Measurements from ENCODE around the gene AKAP6.

The AKAP6 gene

DNA sequence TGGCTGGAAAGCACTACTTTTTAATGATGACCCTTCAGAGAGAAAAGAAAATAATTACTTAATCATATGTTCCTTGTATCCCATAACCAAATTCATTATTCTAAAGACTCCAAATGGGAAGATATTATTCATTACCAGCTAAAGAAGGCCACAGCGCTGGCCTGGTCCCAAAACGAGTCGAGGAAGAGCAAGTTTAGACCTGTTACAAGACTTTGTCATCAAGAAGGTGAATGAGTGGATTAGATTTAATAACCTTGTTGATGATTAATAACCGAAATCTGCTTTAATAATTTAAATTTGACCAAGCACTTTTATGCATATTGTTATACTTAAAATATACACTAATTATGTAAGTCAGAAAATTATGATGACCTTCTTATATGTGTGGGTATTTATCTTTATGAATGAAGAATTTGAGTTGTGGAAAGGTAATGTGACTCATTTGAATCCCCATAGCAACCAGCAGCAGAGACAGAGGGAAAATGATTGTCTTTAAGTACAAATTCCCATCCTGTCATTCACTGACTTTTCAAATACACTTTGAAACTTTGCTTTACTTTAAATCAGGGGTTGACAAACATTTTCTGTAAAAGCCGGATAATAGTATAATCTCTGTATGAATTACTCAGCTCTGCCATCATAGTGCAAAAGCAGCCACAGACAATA, 409.2 kb downstream of the AKAP6 start:
- DNase-seq (ENCODE audit: low read depth) = no peak
- in situ Hi-C loops (cut with HindIII; ENCODE audit: low sequenced_read_pairs) = no loop called here

DNA sequence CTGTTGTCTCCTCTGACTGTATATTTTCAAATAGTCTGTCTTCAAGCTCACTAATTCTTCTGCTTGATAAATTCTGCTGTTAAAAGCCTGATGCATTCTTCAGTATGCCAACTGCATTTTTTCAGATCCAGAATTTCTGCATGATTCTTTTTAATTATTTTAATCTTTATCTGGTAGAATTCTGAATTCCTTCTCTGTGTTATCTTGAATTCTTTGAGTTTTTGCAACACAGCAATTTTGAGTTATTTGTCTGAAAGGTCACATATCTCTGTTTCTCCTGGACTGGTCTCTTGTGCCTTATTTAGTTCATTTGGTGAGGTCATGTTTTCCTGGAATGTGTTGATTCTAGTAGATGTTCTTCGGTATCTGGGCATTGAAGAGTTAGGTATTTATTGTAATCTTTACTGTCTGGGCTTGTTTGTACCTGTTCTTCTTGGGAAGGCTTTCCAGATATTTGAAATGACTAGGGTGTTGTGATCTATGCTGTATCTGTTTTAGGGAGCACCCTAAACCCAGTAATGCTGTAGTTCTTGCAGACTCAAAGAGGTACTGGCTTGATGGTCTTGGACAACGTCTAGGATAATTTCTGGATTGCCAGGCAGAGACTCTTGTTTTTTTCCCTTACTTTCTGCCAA, 415.8 kb downstream of the AKAP6 start:
- TF ChIP-seq, protein P1, sequence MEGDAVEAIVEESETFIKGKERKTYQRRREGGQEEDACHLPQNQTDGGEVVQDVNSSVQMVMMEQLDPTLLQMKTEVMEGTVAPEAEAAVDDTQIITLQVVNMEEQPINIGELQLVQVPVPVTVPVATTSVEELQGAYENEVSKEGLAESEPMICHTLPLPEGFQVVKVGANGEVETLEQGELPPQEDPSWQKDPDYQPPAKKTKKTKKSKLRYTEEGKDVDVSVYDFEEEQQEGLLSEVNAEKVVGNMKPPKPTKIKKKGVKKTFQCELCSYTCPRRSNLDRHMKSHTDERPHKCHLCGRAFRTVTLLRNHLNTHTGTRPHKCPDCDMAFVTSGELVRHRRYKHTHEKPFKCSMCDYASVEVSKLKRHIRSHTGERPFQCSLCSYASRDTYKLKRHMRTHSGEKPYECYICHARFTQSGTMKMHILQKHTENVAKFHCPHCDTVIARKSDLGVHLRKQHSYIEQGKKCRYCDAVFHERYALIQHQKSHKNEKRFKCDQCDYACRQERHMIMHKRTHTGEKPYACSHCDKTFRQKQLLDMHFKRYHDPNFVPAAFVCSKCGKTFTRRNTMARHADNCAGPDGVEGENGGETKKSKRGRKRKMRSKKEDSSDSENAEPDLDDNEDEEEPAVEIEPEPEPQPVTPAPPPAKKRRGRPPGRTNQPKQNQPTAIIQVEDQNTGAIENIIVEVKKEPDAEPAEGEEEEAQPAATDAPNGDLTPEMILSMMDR (IDR thresholded peaks at IDR 0.05; ENCODE audit: low read depth, low read length, missing control alignments) = no peak
- in situ Hi-C loops (cut with HindIII; ENCODE audit: low sequenced_read_pairs) = no loop called here
- DNase-seq (ENCODE audit: low read depth) = no peak
- H3K4me3 ChIP-seq (ENCODE audit: low read depth, low read length) = no peak overlapping the region

More for the DNA sequence above, 409.2 kb downstream of the AKAP6 start:
- TF ChIP-seq, protein P1 (IDR thresholded peaks at IDR 0.05; ENCODE audit: low read depth, low read length, missing control alignments) = no peak
- no peak overlapping the region for H3K4me3 ChIP-seq (ENCODE audit: low read depth, low read length)

DNA sequence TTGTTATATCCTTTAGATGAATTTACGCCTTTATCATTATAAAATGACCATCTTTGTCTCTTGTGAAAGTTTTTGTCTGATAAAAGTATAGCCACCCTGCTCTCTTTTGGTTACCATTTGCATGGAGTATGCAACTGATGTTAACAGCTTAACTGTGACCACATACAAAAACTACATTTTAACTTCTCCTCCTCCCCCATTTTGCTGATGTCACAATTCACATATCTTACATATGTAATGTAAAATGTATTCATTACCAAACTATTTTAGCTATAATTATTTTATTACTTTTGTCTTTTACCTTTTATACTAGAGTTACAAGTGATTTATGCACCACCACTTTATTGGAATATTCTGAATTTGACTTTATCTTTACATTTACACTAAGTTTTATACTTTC, 425.1 kb downstream of the AKAP6 start:
- TF ChIP-seq, protein P1 (IDR thresholded peaks at IDR 0.05; ENCODE audit: low read depth, low read length, missing control alignments) = no peak
- in situ Hi-C loops (cut with HindIII; ENCODE audit: low sequenced_read_pairs) = loop anchor here (5.0 kb wide), 1 partner anchor 73 kb away; no protein-coding TSS in a partner anchor
- DNase-seq (ENCODE audit: low read depth) = no peak
- H3K4me3 ChIP-seq (ENCODE audit: low read depth, low read length) = no peak overlapping the region

DNA sequence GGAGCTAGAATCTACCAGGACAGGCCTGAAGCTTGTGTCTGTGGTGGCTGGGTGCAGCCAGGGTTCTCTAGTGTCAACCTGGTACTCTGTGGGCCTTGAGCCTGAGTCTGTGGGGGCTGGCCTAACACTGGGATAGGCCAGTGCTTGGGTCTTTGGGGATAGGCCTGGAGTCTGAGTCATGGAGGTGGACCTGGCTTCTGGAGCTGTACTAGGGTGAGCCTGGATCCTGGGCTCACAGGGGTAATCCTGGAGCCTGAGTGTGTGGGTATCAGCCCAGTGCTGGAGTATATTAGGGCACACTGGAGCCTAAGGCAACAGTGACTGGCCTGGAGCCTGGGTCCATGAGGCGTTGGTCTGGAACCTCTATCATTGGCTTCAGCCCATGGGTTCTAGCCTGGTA, 427.1 kb downstream of the AKAP6 start:
- DNase-seq (ENCODE audit: low read depth) = no peak
- in situ Hi-C loops (cut with HindIII; ENCODE audit: low sequenced_read_pairs) = no loop called here
- TF ChIP-seq, protein P1 (IDR thresholded peaks at IDR 0.05; ENCODE audit: low read depth, low read length, missing control alignments) = no peak
- no peak overlapping the region for H3K4me3 ChIP-seq (ENCODE audit: low read depth, low read length)

DNA sequence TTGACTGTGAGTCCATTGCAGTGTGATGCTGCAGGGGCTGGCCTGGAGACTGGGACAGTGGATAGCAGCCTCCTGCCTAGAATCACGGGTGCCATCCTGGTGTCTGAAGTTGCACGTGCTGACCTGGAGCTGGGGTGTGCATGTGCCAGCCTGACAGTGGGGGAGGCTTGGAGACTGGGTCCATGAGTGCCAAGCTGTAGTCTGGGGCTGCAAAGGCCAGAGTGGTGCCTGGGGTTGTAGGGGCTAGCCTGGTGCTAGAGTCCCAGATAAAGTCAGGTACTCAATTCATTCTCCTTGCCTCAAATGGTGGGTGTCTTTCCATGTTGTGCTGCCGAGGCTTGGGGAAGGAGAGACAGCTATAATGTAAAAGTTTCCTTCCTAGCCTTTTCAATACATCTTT, 427.7 kb downstream of the AKAP6 start:
- no peak for DNase-seq (ENCODE audit: low read depth)
- in situ Hi-C loops (cut with HindIII; ENCODE audit: low sequenced_read_pairs) = no loop called here
- TF ChIP-seq, protein P1 (IDR thresholded peaks at IDR 0.05; ENCODE audit: low read depth, low read length, missing control alignments) = no peak
- H3K4me3 ChIP-seq (ENCODE audit: low read depth, low read length) = no peak overlapping the region

DNA sequence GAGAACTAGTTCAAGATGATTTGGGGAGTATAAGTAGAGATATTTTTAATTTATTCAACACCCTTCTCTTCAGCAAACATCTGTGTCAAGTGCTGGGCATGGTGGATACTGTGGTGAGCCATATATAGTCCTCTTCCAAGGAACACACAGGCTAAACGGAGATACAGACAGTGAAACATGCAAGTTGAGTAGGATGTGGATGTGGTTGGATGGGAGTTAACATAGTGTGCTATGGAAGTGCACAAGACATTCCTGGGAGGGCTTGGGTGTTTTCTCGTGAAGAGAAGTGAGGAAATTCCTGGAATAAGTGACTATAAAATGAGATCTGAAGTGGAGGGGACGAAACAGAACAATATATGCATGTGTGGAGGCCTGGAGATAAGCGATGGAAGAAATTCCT, 428.5 kb downstream of the AKAP6 start:
- in situ Hi-C loops (cut with HindIII; ENCODE audit: low sequenced_read_pairs) = no loop called here
- DNase-seq (ENCODE audit: low read depth) = no peak
- TF ChIP-seq, protein P1 (IDR thresholded peaks at IDR 0.05; ENCODE audit: low read depth, low read length, missing control alignments) = no peak
- no peak overlapping the region for H3K4me3 ChIP-seq (ENCODE audit: low read depth, low read length)
